ENCODE results near the gene HOXA4. TPM values are rescaled to one million over a fixed set of nuclear protein-coding genes. Genes with fewer than 3 reads are reported as not detected.
A peak's percentile ranks its signal among the peaks of the same experiment; 100 is the strongest.

Gene HOXA4
- total RNA-seq, 1 experiment from 2014 or later: 4.8 TPM

DNA sequence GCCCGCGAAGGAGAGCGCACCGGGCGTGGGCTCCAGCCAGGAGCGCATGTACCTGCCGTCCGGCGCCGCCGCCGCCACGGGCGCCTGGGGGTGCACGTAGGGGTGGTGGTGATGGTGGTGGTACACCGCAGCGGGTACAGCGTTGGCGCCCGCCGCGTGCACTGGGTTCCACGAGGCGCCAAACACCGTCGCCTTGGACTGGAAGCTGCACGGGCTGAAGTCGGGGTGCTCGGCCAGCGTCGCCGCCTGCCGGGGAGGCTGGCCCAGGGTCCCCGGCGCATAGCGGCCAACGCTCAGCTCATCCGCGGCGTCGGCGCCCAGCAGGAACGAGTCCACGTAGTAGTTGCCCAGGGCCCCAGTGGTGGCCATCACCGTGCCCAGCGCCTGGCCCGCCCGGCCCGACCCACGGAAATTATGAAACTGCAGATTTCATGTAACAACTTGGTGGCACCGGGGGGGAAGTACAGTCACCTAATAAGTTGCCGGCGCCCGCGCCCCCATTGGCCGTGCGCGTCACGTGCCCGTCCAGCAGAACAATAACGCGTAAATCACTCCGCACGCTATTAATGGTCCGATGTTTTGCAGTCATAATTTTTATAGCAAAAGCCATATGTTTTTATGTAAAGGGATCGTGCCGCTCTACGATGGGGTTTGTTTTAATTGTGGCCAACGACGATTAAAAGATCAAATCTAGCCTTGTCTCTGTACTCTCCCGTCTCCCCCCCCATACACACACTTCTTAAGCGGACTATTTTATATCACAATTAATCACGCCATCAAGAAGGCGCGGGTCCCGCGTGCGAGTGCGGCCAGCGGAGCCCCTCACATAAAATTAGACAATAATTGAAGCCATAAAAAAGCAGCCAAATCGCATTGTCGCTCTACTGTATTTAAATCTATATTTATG is 34.8 kb upstream of the HOXA4 start, which contains the start of gene HOXA9:
TSS of gene HOXA9 (minus strand) at position 449 of the 907 bp plus-strand sequence. CDS start at position 369, 80 bp downstream.
- H3K4me3 ChIP-seq (ENCODE audit: low read depth, low read length): peak within 1 kb of the TSS; percentile 66
- no peaks in the 10 kb centered on the region for H3K36me3 ChIP-seq (ENCODE audit: control insufficient read depth, insufficient read depth, low read length)
- Mint-ChIP-seq H3K27ac (ENCODE audit: unreplicated experiment) (peak within 1 kb of the TSS; percentile 42), H3K36me3 (ENCODE audit: insufficient read depth, unreplicated experiment) (peaks cover 11% of the 10 kb centered on the region), H3K4me3 (ENCODE audit: unreplicated experiment) (peak within 1 kb of the TSS; percentile 78), H3K4me1 (ENCODE audit: low read depth, unreplicated experiment) (peaks cover 7% of the 10 kb centered on the region), H3K27me3 (ENCODE audit: insufficient read depth, unreplicated experiment) (no peaks in the 10 kb centered on the region), H3K9me3 (ENCODE audit: unreplicated experiment) (no peaks in the 10 kb centered on the region)
- peaks cover 5% of the 10 kb centered on the region for H3K4me1 ChIP-seq
- POLR2A ChIA-PET: interaction anchor here (0.6 kb wide), 1 partner anchor 576 kb away, joined by 3 read pairs; no protein-coding TSS in a partner anchor
- BruUV-seq (replicated peaks): no TSS peak
- intact Hi-C loops (cut with micrococcal nuclease; ENCODE audit: unreplicated experiment): loop anchor here (10.0 kb wide), 1 partner anchor 961 kb away; the partner anchor contains the start of genes CBX3 and HNRNPA2B1
- no peaks in the 10 kb centered on the region for H3K27me3 ChIP-seq (replicated peaks; ENCODE audit: control insufficient read depth, insufficient read depth, low read length)
- DNase-seq: peak; percentile 81
- H3K9me3 ChIP-seq: no peaks in the 10 kb centered on the region
- TF ChIP-seq, protein P1, sequence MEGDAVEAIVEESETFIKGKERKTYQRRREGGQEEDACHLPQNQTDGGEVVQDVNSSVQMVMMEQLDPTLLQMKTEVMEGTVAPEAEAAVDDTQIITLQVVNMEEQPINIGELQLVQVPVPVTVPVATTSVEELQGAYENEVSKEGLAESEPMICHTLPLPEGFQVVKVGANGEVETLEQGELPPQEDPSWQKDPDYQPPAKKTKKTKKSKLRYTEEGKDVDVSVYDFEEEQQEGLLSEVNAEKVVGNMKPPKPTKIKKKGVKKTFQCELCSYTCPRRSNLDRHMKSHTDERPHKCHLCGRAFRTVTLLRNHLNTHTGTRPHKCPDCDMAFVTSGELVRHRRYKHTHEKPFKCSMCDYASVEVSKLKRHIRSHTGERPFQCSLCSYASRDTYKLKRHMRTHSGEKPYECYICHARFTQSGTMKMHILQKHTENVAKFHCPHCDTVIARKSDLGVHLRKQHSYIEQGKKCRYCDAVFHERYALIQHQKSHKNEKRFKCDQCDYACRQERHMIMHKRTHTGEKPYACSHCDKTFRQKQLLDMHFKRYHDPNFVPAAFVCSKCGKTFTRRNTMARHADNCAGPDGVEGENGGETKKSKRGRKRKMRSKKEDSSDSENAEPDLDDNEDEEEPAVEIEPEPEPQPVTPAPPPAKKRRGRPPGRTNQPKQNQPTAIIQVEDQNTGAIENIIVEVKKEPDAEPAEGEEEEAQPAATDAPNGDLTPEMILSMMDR (IDR thresholded peaks at IDR 0.05; ENCODE audit: insufficient read depth in 1 of 2, low read depth in 1 of 2, low read length in 1 of 2, severe bottlenecking in 1 of 2, unreplicated experiment in 1 of 2): peak in 1 of 2 experiments; percentile 38
- CTCF ChIA-PET: interaction anchor here (0.5 to 1.0 kb wide), 4 partner anchors 11 to 504 kb away, joined by 3 to 4 read pairs (median 3); no protein-coding TSS in a partner anchor

DNA sequence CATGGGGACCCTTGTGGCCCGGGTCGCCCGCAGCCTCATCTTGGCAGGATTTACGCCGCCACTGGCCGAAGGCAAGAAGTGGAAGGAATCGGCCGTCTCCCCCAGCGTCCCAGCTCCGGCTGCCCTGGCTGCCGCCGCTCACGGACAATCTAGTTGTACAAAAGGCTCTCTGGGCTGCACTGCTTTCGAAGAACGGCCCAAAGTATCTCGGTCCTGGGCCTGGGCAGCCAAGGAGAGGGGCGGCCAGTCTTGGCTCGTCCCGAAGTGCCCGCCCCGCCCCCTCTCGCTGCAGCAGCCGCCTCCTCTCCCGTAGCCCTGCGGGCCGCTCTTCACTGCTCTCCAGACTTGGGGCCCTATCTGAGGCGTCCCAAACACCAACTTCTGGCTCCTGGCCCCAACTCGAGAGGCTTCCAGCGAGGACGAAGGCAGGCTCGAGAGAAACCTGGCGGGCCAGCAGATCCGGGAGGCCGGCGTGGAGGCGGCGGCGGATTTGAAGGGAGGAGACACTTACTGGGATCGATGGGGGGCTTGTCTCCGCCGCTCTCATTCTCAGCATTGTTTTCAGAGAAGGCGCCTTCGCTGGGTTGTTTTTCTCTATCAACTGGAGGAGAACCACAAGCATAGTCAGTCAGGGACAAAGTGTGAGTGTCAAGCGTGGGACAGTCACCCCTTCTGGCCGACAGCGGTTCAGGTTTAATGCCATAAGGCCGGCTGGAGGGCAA is 34.0 kb upstream of the HOXA4 start:
- ChIA-PET CTCF (interaction anchor here (0.9 to 1.0 kb wide), 2 partner anchors 14 to 15 kb away, joined by 3 to 4 read pairs; no protein-coding TSS in a partner anchor), POLR2A (interaction anchor here (0.6 kb wide), 1 partner anchor 577 kb away, joined by 3 read pairs; no protein-coding TSS in a partner anchor)
- no peaks in the 10 kb centered on the region for H3K27me3 Mint-ChIP-seq (ENCODE audit: insufficient read depth, unreplicated experiment)

More for the DNA sequence above, 34.0 kb upstream of the HOXA4 start:
- H3K36me3 ChIP-seq (ENCODE audit: control insufficient read depth, insufficient read depth, low read length): no peaks in the 10 kb centered on the region
- no peaks in the 10 kb centered on the region for H3K9me3 ChIP-seq
- intact Hi-C loops (cut with micrococcal nuclease; ENCODE audit: unreplicated experiment): loop anchor here (5.0 to 10.0 kb wide), 2 partner anchors 302 to 960 kb away; partner anchors contain the start of genes CBX3, HNRNPA2B1 and SKAP2
- no peak overlapping the region for H3K27ac Mint-ChIP-seq (ENCODE audit: unreplicated experiment)
- H3K4me1 Mint-ChIP-seq (ENCODE audit: low read depth, unreplicated experiment): peaks cover 13% of the 10 kb centered on the region
- H3K36me3 Mint-ChIP-seq (ENCODE audit: insufficient read depth, unreplicated experiment): peaks cover 11% of the 10 kb centered on the region
- H3K9me3 Mint-ChIP-seq (ENCODE audit: unreplicated experiment): no peaks in the 10 kb centered on the region
- peaks cover 7% of the 10 kb centered on the region for H3K4me1 ChIP-seq
- peak overlapping the region; percentile 66 for H3K4me3 ChIP-seq (ENCODE audit: low read depth, low read length)
- H3K4me3 Mint-ChIP-seq (ENCODE audit: unreplicated experiment): peak overlapping the region; percentile 78
- no peaks in the 10 kb centered on the region for H3K27me3 ChIP-seq (replicated peaks; ENCODE audit: control insufficient read depth, insufficient read depth, low read length)
- peak in 1 of 2 experiments; percentile 41 for DNase-seq
- TF ChIP-seq, protein P1 (IDR thresholded peaks at IDR 0.05; ENCODE audit: insufficient read depth in 1 of 2, low read depth in 1 of 2, low read length in 1 of 2, severe bottlenecking in 1 of 2, unreplicated experiment in 1 of 2): peak in 1 of 2 experiments; percentile 9
- no TSS peak for BruUV-seq (replicated peaks)

Data from Caco-2 (cell line).